HCT116 (cell line): ENCODE results near the gene CECR2. TPM values are rescaled to one million over a fixed set of nuclear protein-coding genes. Genes with fewer than 3 reads are reported as not detected.

Experiments used
- ATAC-seq: fragments of 200-7000 bp; cut with Tn5 transposase; 2 replicates; pipeline ENCODE4 v1.9.1; 2020; ENCODE audit warnings: mild to moderate bottlenecking, moderate library complexity
- BruUV-seq: library from RNA; stranded (reverse); fragments of 400-500 nt; replicated peaks from 2 replicates; lab custom pipeline; 2021; lab: Mats Ljungman, UMichigan
- CTCF ChIA-PET: fragments of 300-600 bp; sonication (Branson Sonifier 250); formaldehyde crosslinking; loops from one replicate; lab custom pipeline; 2021; ENCODE audit warnings: antibody characterized with exemption; lab: Charles Lee
- POLR2A ChIA-PET: fragments of 300-600, 350-600 bp; sonication (Branson Sonifier 250); formaldehyde crosslinking; loops from one replicate; lab custom pipeline; 2021; ENCODE audit warnings: antibody characterized with exemption; lab: Charles Lee
- RAD21 ChIA-PET, 2 experiments: fragments of 300-600 bp; sonication (Branson Sonifier 250); formaldehyde crosslinking; loops; one replicate each; lab custom pipeline; 2023; ENCODE audit warnings: low total read pairs in 2 of 2; ENCODE audit not compliant: uncharacterized antibody in 2 of 2, unreplicated experiment in 2 of 2, low non-redundant PET in 1 of 2; lab: Charles Lee
- DNase-seq: peaks from one replicate; pipeline ENCODE4 v3.0.0-alpha.2; 2010; ENCODE audit warnings: low read depth, low spot score
- H2AFZ ChIP-seq: fragments of 200-600 bp; shearing (Covaris generic), sonication (generic); 2 replicates; pipeline ENCODE4 v1.6.1; 2017; ENCODE audit warnings: low read depth, mixed run types, mixed read lengths, antibody characterized with exemption, low read length; ENCODE audit not compliant: poor library complexity, severe bottlenecking
- H3K27ac ChIP-seq: 2 replicates; pipeline ENCODE4 v1.5.1; 2012; ENCODE audit warnings: low read depth, low read length
- H3K27me3 ChIP-seq: fragments of 200-600 bp; sonication (generic); 2 replicates; pipeline ENCODE4 v1.6.1; 2016; ENCODE audit warnings: mixed run types, low read length, mixed read lengths; ENCODE audit not compliant: insufficient read depth
- H3K36me3 ChIP-seq, 2 experiments: fragments of 200-500 bp in 1 of 2; fragments of 200-600 bp in 1 of 2; sonication (Bioruptor generic) in 1 of 2; sonication (generic) in 1 of 2; 2 replicates each; pipeline versions ENCODE4 v1.5.1 to v1.6.1; 2014 to 2016; ENCODE audit warnings: low read length in 2 of 2, inconsistent platforms in 1 of 2, mixed read lengths in 1 of 2, mixed run types in 1 of 2; ENCODE audit not compliant: insufficient read depth in 2 of 2, control insufficient read depth in 1 of 2
- H3K4me1 ChIP-seq, 2 experiments: fragments of 200-600 bp in 1 of 2; sonication (generic) in 1 of 2; 2 replicates each; pipeline versions ENCODE4 v1.5.1 to v1.6.1; 2012 to 2017; ENCODE audit warnings: low read length in 2 of 2, inconsistent platforms in 1 of 2, mild to moderate bottlenecking in 1 of 2, mixed read lengths in 1 of 2, mixed run types in 1 of 2, moderate library complexity in 1 of 2; ENCODE audit not compliant: insufficient read depth in 2 of 2, control insufficient read depth in 1 of 2
- H3K4me2 ChIP-seq: fragments of 200-600 bp; sonication (generic); 2 replicates; pipeline ENCODE4 v1.6.1; 2017; ENCODE audit warnings: mixed run types, low read length, mixed read lengths
- H3K4me3 ChIP-seq, 2 experiments: fragments of 200-600 bp in 1 of 2; sonication (generic) in 1 of 2; replicated peaks in 1 of 2; 2 replicates each; pipeline ENCODE4 v1.5.1; 2011 to 2016; ENCODE audit warnings: low read length in 2 of 2, control low read depth in 1 of 2, low read depth in 1 of 2, mild to moderate bottlenecking in 1 of 2, mixed read lengths in 1 of 2, mixed run types in 1 of 2
- H3K79me2 ChIP-seq: fragments of 200-600 bp; sonication (generic); 2 replicates; pipeline ENCODE4 v1.6.1; 2017; ENCODE audit warnings: mild to moderate bottlenecking, mixed run types, low read length, moderate library complexity, mixed read lengths; ENCODE audit not compliant: insufficient read depth
- H3K9ac ChIP-seq: fragments of 200-600 bp; sonication (generic); 2 replicates; pipeline ENCODE4 v1.6.1; 2016; ENCODE audit warnings: low read length, mixed read lengths
- H3K9me2 ChIP-seq: fragments of 200-600 bp; sonication (generic), shearing (Covaris generic); 2 replicates; pipeline ENCODE4 v1.6.1; 2017; ENCODE audit warnings: mixed run types, mild to moderate bottlenecking, moderate library complexity; ENCODE audit not compliant: insufficient read depth
- H3K9me3 ChIP-seq, 2 experiments: fragments of 200-500 bp in 1 of 2; fragments of 200-600 bp in 1 of 2; sonication (Bioruptor generic) in 1 of 2; sonication (generic) in 1 of 2; 2 replicates each; pipeline ENCODE4 v1.6.1; 2014 to 2017; ENCODE audit warnings: low read length in 2 of 2, mixed read lengths in 2 of 2, inconsistent platforms in 1 of 2, low read depth in 1 of 2, mild to moderate bottlenecking in 1 of 2, mixed run types in 1 of 2, moderate library complexity in 1 of 2; ENCODE audit not compliant: control insufficient read depth in 1 of 2, insufficient read depth in 1 of 2
- H4K20me1 ChIP-seq: fragments of 200-600 bp; sonication (generic), shearing (Covaris generic); 2 replicates; pipeline ENCODE4 v1.6.1; 2017; ENCODE audit warnings: mixed run types, mild to moderate bottlenecking, moderate library complexity; ENCODE audit not compliant: insufficient read depth
- CEBPB ChIP-seq: IDR thresholded peaks from 2 replicates; pipeline ENCODE4 v1.6.1; 2012; ENCODE audit warnings: low read depth
- ELF1 ChIP-seq: IDR thresholded peaks from 2 replicates; pipeline ENCODE4 v1.6.1; 2012; ENCODE audit warnings: low read depth, borderline replicate concordance
- FOSL1 ChIP-seq: IDR thresholded peaks from 2 replicates; pipeline ENCODE4 v1.6.1; 2012; ENCODE audit warnings: low read depth
- JUND ChIP-seq: IDR thresholded peaks from 2 replicates; pipeline ENCODE4 v1.6.1; 2012
- POLR2A ChIP-seq: IDR thresholded peaks from 2 replicates; pipeline ENCODE4 v1.7.0; 2011; ENCODE audit warnings: borderline replicate concordance; ENCODE audit not compliant: insufficient read depth, insufficient read length; ENCODE audit errors: extremely low read depth
- RAD21 ChIP-seq: IDR thresholded peaks from 2 replicates; pipeline ENCODE4 v1.6.1; 2012; ENCODE audit warnings: low read depth, mild to moderate bottlenecking
- YY1 ChIP-seq: IDR thresholded peaks from 2 replicates; pipeline ENCODE4 v1.6.1; 2011; ENCODE audit warnings: low read length, low read depth, moderate library complexity, mild to moderate bottlenecking; ENCODE audit not compliant: insufficient replicate concordance; ENCODE audit errors: extremely low read depth
- ZBTB33 ChIP-seq: IDR thresholded peaks from 2 replicates; pipeline ENCODE4 v1.6.1; 2011; ENCODE audit warnings: mild to moderate bottlenecking, low read length, moderate library complexity; ENCODE audit not compliant: insufficient replicate concordance; ENCODE audit errors: extremely low read depth
- ZFX ChIP-seq: fragments of 450-650 bp; IDR thresholded peaks from 2 replicates; pipeline ENCODE4 v1.6.1; 2017
- intact Hi-C: fragments of 100-400 bp; cut with micrococcal nuclease; formaldehyde crosslinking; loops from 2 replicates; pipeline ENCODE4 v1.10.0; 2022
- total RNA-seq: library from RNA; stranded (reverse); gene quantifications from one replicate; pipeline ENCODE4 v1.2.1, GENCODE V29; 2021; ENCODE audit not compliant: unreplicated experiment

Gene CECR2
- total RNA-seq, 1 experiment from 2014 or later = 6.0 TPM

GRCh38 chr22:17348464-17349103 lies 20.7 kb upstream of the CECR2 start:
- BruUV-seq = no TSS peak
- H2AFZ ChIP-seq = no peak overlapping the region
- H3K4me3 ChIP-seq = no peak overlapping the region
- H4K20me1 ChIP-seq = no peaks in the 10 kb centered on the region
- DNase-seq = no peak
- ChIA-PET POLR2A (interaction anchor here (0.5 kb wide), 1 partner anchor 436 kb away, joined by 3 read pairs; no protein-coding TSS in a partner anchor), RAD21 (no interaction called here), CTCF (no interaction called here)
- no peaks in the 10 kb centered on the region for H3K9me3 ChIP-seq
- no peak overlapping the region for H3K4me2 ChIP-seq
- no peaks in the 10 kb centered on the region for H3K79me2 ChIP-seq
- no peaks in the 10 kb centered on the region for H3K27me3 ChIP-seq
- intact Hi-C loops = no loop called here
- no peaks in the 10 kb centered on the region for H3K36me3 ChIP-seq
- no peak for ATAC-seq
- H3K27ac ChIP-seq = no peak overlapping the region
- no peaks in the 10 kb centered on the region for H3K9me2 ChIP-seq
- H3K9ac ChIP-seq = no peak overlapping the region
- no peak for TF ChIP-seq CEBPB
- no peak for TF ChIP-seq ZFX
- no peaks in the 10 kb centered on the region for H3K4me1 ChIP-seq

- Histone ChIP-seq H3K36me3 (no peaks in the 10 kb centered on the region), H3K27me3 (no peaks in the 10 kb centered on the region), H2AFZ (no peak overlapping the region), H3K4me3 (no peak overlapping the region), H3K9me2 (no peaks in the 10 kb centered on the region), H3K4me1 (no peaks in the 10 kb centered on the region), H3K9ac (no peak overlapping the region), H3K27ac (no peak overlapping the region), H3K9me3 (no peaks in the 10 kb centered on the region), H4K20me1 (no peaks in the 10 kb centered on the region), H3K4me2 (no peak overlapping the region), H3K79me2 (no peaks in the 10 kb centered on the region)
- intact Hi-C loops = no loop called here
- BruUV-seq = no TSS peak
- ChIA-PET CTCF (no interaction called here), POLR2A (interaction anchor here (0.5 kb wide), 1 partner anchor 436 kb away, joined by 3 read pairs; no protein-coding TSS in a partner anchor), RAD21 (no interaction called here)
- ATAC-seq (no peak), DNase-seq (no peak)
- no peak for TF ChIP-seq ZBTB33
- no peak for TF ChIP-seq ELF1
- TF ChIP-seq FOSL1 = no peak
- TF ChIP-seq ZFX = no peak
- no peak for TF ChIP-seq JUND
- TF ChIP-seq YY1 = no peak
- no peak for TF ChIP-seq RAD21
- TF ChIP-seq POLR2A = no peak
- TF ChIP-seq CEBPB = no peak
Observed at GRCh38 chr22:17349172-17349571, 20.1 kb upstream of the CECR2 start.
